ENCODE measurements around the gene MAGI2. TPM values are rescaled to one million over a fixed set of nuclear protein-coding genes. Genes with fewer than 3 reads are reported as not detected.

MAGI2 gene
- total RNA-seq, 1 donor from 2014 or later: 5.8 TPM

GRCh38 chr7:78402096-78402495 lies 1051.4 kb downstream of the MAGI2 start:
- no peaks in the 10 kb centered on the region for H3K27me3 Mint-ChIP-seq (ENCODE audit: low read depth)
- H3K9me3 Mint-ChIP-seq (ENCODE audit: low read depth): no peaks in the 10 kb centered on the region
- no peak for TF ChIP-seq CTCF (IDR thresholded peaks at IDR 0.05)
- H3K36me3 Mint-ChIP-seq (ENCODE audit: low read depth): peaks cover 2% of the 10 kb centered on the region
- DNase-seq (ENCODE audit: low spot score): peak; percentile 40
- no peak overlapping the region for H3K4me3 Mint-ChIP-seq (ENCODE audit: unreplicated experiment)
- peaks cover 11% of the 10 kb centered on the region for H3K4me1 Mint-ChIP-seq (ENCODE audit: low read depth)
- H3K27ac Mint-ChIP-seq (ENCODE audit: unreplicated experiment): no peak overlapping the region

GRCh38 chr7:78400038-78400437 lies 1053.4 kb downstream of the MAGI2 start:
- H3K27me3 Mint-ChIP-seq (ENCODE audit: low read depth): no peaks in the 10 kb centered on the region
- no peaks in the 10 kb centered on the region for H3K9me3 Mint-ChIP-seq (ENCODE audit: low read depth)
- peaks cover 2% of the 10 kb centered on the region for H3K36me3 Mint-ChIP-seq (ENCODE audit: low read depth)
- no peak for TF ChIP-seq CTCF (IDR thresholded peaks at IDR 0.05)
- peaks cover 22% of the 10 kb centered on the region for H3K4me1 Mint-ChIP-seq (ENCODE audit: low read depth)
- no peak overlapping the region for H3K27ac Mint-ChIP-seq (ENCODE audit: unreplicated experiment)
- no peak overlapping the region for H3K4me3 Mint-ChIP-seq (ENCODE audit: unreplicated experiment)
- no peak for DNase-seq (ENCODE audit: low spot score)

GRCh38 chr7:78399033-78399769 lies 1054.3 kb downstream of the MAGI2 start:
- H3K4me3 Mint-ChIP-seq (ENCODE audit: unreplicated experiment): no peak overlapping the region
- no peaks in the 10 kb centered on the region for H3K27me3 Mint-ChIP-seq (ENCODE audit: low read depth)
- H3K36me3 Mint-ChIP-seq (ENCODE audit: low read depth): peaks cover 1% of the 10 kb centered on the region
- H3K4me1 Mint-ChIP-seq (ENCODE audit: low read depth): peaks cover 26% of the 10 kb centered on the region
- TF ChIP-seq CTCF (IDR thresholded peaks at IDR 0.05): no peak
- H3K27ac Mint-ChIP-seq (ENCODE audit: unreplicated experiment): no peak overlapping the region
- no peaks in the 10 kb centered on the region for H3K9me3 Mint-ChIP-seq (ENCODE audit: low read depth)
- no peak for DNase-seq (ENCODE audit: low spot score)

GRCh38 chr7:78398576-78398975 lies 1054.9 kb downstream of the MAGI2 start:
- Mint-ChIP-seq H3K4me3 (ENCODE audit: unreplicated experiment) (no peak overlapping the region), H3K27me3 (ENCODE audit: low read depth) (no peaks in the 10 kb centered on the region), H3K4me1 (ENCODE audit: low read depth) (peaks cover 26% of the 10 kb centered on the region), H3K36me3 (ENCODE audit: low read depth) (no peaks in the 10 kb centered on the region), H3K9me3 (ENCODE audit: low read depth) (no peaks in the 10 kb centered on the region), H3K27ac (ENCODE audit: unreplicated experiment) (no peak overlapping the region)
- TF ChIP-seq CTCF (IDR thresholded peaks at IDR 0.05): no peak
- no peak for DNase-seq (ENCODE audit: low spot score)

GRCh38 chr7:78398081-78398480 lies 1055.4 kb downstream of the MAGI2 start:
- Mint-ChIP-seq H3K27ac (ENCODE audit: unreplicated experiment) (no peak overlapping the region), H3K4me1 (ENCODE audit: low read depth) (peaks cover 26% of the 10 kb centered on the region)

More at GRCh38 chr7:78398081-78398480, 1055.4 kb downstream of the MAGI2 start:
- no peak for TF ChIP-seq CTCF (IDR thresholded peaks at IDR 0.05)
- no peak for DNase-seq (ENCODE audit: low spot score)
- no peak overlapping the region for H3K4me3 Mint-ChIP-seq (ENCODE audit: unreplicated experiment)
- no peaks in the 10 kb centered on the region for H3K27me3 Mint-ChIP-seq (ENCODE audit: low read depth)
- H3K9me3 Mint-ChIP-seq (ENCODE audit: low read depth): no peaks in the 10 kb centered on the region
- H3K36me3 Mint-ChIP-seq (ENCODE audit: low read depth): no peaks in the 10 kb centered on the region

Data from chondrocyte (in vitro differentiated cells).